Gastroesophageal sphincter (tissue), 4 donors: ENCODE results near the gene PIF1. TPM values are rescaled to one million over a fixed set of nuclear protein-coding genes. Genes with fewer than 3 reads are reported as not detected.
A peak's percentile ranks its signal among the peaks of the same experiment; 100 is the strongest.

Experiments used
- ATAC-seq: fragments of 150-250 bp; one replicate; pipeline ENCODE4 v1.9.1; 2016; ENCODE audit warnings: mild to moderate bottlenecking, moderate library complexity
- H3K27ac ChIP-seq, 4 donors: fragments of 200-600 bp; sonication (generic) in 3 of 4; 1 replicate in 3 of 4; 2 replicates in 1 of 4; pipeline ENCODE4 v1.5.1; 2016 to 2019
- H3K27me3 ChIP-seq: fragments of 200-600 bp; sonication (generic); one replicate; pipeline ENCODE4 v1.5.1; 2019
- H3K36me3 ChIP-seq, 2 donors: fragments of 200-600 bp; sonication (generic); one replicate each; pipeline ENCODE4 v1.5.1; 2019; ENCODE audit warnings: control low read depth in 1 of 2
- H3K4me1 ChIP-seq, 3 donors: fragments of 200-600 bp; sonication (generic); 1 replicate in 2 of 3; 2 replicates in 1 of 3; pipeline ENCODE4 v1.5.1; 2016 to 2019; ENCODE audit warnings: control low read depth in 2 of 3
- H3K4me3 ChIP-seq, 2 donors: fragments of 200-600 bp; sonication (generic); one replicate each; pipeline ENCODE4 v1.5.1; 2019; ENCODE audit warnings: mild to moderate bottlenecking in 1 of 2, moderate library complexity in 1 of 2
- H3K9me3 ChIP-seq, 3 donors: fragments of 200-600 bp; sonication (generic); one replicate each; pipeline ENCODE4 v1.5.1; 2017 to 2019; ENCODE audit warnings: control low read depth in 2 of 3
- EP300 ChIP-seq: sonication (generic); formaldehyde crosslinking; IDR thresholded peaks from one replicate; pipeline ENCODE4 v1.6.1; 2017; ENCODE audit warnings: antibody characterized with exemption, mild to moderate bottlenecking
- POLR2A ChIP-seq, 2 donors: fragments of 450-650 bp; IDR thresholded peaks; one replicate each; pipeline ENCODE4 v1.6.1; 2017; ENCODE audit warnings: antibody characterized with exemption in 2 of 2, mild to moderate bottlenecking in 2 of 2, moderate library complexity in 1 of 2
- POLR2AphosphoS5 ChIP-seq: sonication (generic); formaldehyde crosslinking; IDR thresholded peaks from one replicate; pipeline ENCODE4 v1.6.1; 2017; ENCODE audit warnings: antibody characterized with exemption
- WGBS, 2 donors: methylation state at CpG; one replicate each; pipeline ENCODE4 v1.1.5; 2018; ENCODE audit warnings: low coverage in 1 of 2; 5-methylcytosine and 5-hydroxymethylcytosine counted together
- total RNA-seq, 4 donors: library from RNA; depleted of rRNA; stranded (reverse); fragments of >200 nt; gene quantifications; one replicate each; pipeline ENCODE4 v1.1.0, GENCODE V29; 2016
- TF ChIP-seq, protein P1 (sequence below), 4 experiments: fragments of 200-600 bp in 2 of 4; fragments of 450-650 bp in 2 of 4; sonication (generic) in 1 of 4; IDR thresholded peaks; one replicate each; pipeline ENCODE4 v1.5.1; 2017 to 2019; ENCODE audit warnings: antibody characterized with exemption in 4 of 4, mild to moderate bottlenecking in 2 of 4, moderate library complexity in 2 of 4

The PIF1 gene
- total RNA-seq, 4 donors from 2014 or later = 1.6 to 3.4 (median 2.3) TPM

DNA sequence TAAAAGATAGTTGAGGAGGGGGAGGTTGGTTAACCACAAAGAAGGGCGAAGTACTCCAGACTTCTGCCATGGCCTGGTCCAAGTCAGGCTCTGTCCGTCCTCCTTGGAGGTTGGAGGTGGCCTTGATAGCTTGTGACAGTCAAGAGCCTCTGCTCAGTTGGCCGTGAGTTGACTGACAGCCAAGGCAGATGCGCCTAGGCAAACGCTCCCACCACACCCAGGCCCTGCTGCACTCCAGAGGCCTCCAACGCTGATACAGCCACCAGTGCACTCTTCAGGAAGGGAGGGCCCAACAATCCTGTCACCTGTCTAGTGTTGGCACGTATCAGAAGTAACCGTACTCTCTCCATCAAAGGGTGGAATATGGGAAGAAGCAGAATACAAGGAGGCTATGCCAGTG, 59.4 kb downstream of the PIF1 start:
- Histone ChIP-seq H3K4me1 (peaks cover 0 to 81% (median 0%) of the 10 kb centered on the region in 3 donors), H3K4me3 (no peak overlapping the region), H3K27me3 (no peaks in the 10 kb centered on the region), H3K9me3 (no peaks in the 10 kb centered on the region), H3K36me3 (no peaks in the 10 kb centered on the region), H3K27ac (peak overlapping the region in 3 of 4 donors; percentile 42 to 64 (median 62))
- no peak for TF ChIP-seq POLR2A (IDR thresholded peaks at IDR 0.05)
- TF ChIP-seq EP300 = no peak
- TF ChIP-seq POLR2AphosphoS5 = no peak
- TF ChIP-seq, protein P1, sequence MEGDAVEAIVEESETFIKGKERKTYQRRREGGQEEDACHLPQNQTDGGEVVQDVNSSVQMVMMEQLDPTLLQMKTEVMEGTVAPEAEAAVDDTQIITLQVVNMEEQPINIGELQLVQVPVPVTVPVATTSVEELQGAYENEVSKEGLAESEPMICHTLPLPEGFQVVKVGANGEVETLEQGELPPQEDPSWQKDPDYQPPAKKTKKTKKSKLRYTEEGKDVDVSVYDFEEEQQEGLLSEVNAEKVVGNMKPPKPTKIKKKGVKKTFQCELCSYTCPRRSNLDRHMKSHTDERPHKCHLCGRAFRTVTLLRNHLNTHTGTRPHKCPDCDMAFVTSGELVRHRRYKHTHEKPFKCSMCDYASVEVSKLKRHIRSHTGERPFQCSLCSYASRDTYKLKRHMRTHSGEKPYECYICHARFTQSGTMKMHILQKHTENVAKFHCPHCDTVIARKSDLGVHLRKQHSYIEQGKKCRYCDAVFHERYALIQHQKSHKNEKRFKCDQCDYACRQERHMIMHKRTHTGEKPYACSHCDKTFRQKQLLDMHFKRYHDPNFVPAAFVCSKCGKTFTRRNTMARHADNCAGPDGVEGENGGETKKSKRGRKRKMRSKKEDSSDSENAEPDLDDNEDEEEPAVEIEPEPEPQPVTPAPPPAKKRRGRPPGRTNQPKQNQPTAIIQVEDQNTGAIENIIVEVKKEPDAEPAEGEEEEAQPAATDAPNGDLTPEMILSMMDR (IDR thresholded peaks at IDR 0.05) = no peak
- ATAC-seq = no peak
- WGBS, 2 donors = 100% methylated on average over 2 of the region's 8 CpGs; no CpG with 5 or more reads in 1 of the 2 donors

Other genes starting within 250 kb of the PIF1 start
- gene RBPMS2, start 50.1 kb downstream of the PIF1 start, total RNA-seq = 10 to 100 TPM; 14.6 to 47.8 (median 33.9) TPM
- 10 to 100 TPM; 27.1 to 47.9 (median 43.1) TPM for gene PLEKHO2, start 16.3 kb upstream of the PIF1 start, total RNA-seq
- 10 to 100 TPM in 2 of 4 donors, 1 to 10 TPM in 2; 4.6 to 15.6 (median 8.5) TPM for gene ANKDD1A, start 86.3 kb upstream of the PIF1 start, total RNA-seq
- 10 to 100 TPM; 79.1 to 94.9 (median 86.9) TPM for gene SPG21, start 164.3 kb upstream of the PIF1 start, total RNA-seq
- gene MTFMT, start 204.0 kb upstream of the PIF1 start, total RNA-seq = 10 to 100 TPM; 21.1 to 36.9 (median 29.4) TPM
- not detected for gene SLC51B, start 219.7 kb upstream of the PIF1 start, total RNA-seq
- gene RASL12, start 242.3 kb upstream of the PIF1 start, total RNA-seq = 100 to 1,000 TPM in 3 of 4 donors, 10 to 100 TPM in 1; 43.2 to 244 (median 179) TPM